ENCODE results near the gene POFUT1. TPM values are rescaled to one million over a fixed set of nuclear protein-coding genes. Genes with fewer than 3 reads are reported as not detected.
"Not testable (repeated sequence)": the region's sequence is repeated elsewhere in the genome, so short reads cannot be mapped to it uniquely, and the experiment has no call there.

Gene POFUT1
- total RNA-seq, 3 donors from 2014 or later (not counting 1 experiment from before 2014, with no cell fraction given), result 9.7 to 14.5 (median 13.2) TPM

DNA sequence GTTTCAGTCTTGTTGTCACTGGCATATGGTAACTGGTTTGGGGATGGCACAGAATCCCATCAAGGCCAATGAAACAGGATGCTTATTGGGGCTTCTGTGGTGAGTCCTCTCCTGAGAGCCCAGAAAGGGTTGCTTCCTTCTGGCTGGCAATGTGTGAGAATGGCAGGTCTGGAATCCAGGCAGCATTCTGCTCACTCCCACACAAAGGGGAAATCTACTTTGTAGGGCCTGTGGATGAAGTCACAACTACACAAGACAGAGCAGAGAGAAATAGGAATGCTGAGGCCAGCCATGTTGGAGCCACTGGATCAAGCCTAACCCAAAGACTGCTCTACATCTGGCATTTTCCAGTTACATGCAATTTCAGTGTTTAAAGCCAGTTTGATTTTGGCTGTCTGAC is 15.8 kb upstream of the POFUT1 start:
- intact Hi-C loops (cut with micrococcal nuclease), result no loop called here
- Histone ChIP-seq H3K9me3 (ENCODE audit: control insufficient read depth, insufficient read depth, low read length) (no peaks in the 10 kb centered on the region), H3K36me3 (ENCODE audit: control insufficient read depth, insufficient read depth, low read length) (peaks cover 22% of the 10 kb centered on the region), H3K27ac (ENCODE audit: low read length) (no peak overlapping the region), H3K27me3 (ENCODE audit: control insufficient read depth, insufficient read depth, low read length) (no peaks in the 10 kb centered on the region), H3K4me1 (ENCODE audit: control insufficient read depth, insufficient read depth, low read length) (peaks cover 18% of the 10 kb centered on the region), H3K4me3 (ENCODE audit: low read length) (no peak overlapping the region)
- Mint-ChIP-seq H3K4me3 (no peak overlapping the region), H3K27ac (no peak overlapping the region), H3K27me3 (ENCODE audit: low read depth in 2 of 2) (no peaks in the 10 kb centered on the region), H3K9me3 (no peaks in the 10 kb centered on the region), H3K36me3 (peaks cover 8% of the 10 kb centered on the region), H3K4me1 (peaks cover 10 to 39% of the 10 kb centered on the region in 2 donors)
- ATAC-seq, result no peak
- TF ChIP-seq, protein P1, sequence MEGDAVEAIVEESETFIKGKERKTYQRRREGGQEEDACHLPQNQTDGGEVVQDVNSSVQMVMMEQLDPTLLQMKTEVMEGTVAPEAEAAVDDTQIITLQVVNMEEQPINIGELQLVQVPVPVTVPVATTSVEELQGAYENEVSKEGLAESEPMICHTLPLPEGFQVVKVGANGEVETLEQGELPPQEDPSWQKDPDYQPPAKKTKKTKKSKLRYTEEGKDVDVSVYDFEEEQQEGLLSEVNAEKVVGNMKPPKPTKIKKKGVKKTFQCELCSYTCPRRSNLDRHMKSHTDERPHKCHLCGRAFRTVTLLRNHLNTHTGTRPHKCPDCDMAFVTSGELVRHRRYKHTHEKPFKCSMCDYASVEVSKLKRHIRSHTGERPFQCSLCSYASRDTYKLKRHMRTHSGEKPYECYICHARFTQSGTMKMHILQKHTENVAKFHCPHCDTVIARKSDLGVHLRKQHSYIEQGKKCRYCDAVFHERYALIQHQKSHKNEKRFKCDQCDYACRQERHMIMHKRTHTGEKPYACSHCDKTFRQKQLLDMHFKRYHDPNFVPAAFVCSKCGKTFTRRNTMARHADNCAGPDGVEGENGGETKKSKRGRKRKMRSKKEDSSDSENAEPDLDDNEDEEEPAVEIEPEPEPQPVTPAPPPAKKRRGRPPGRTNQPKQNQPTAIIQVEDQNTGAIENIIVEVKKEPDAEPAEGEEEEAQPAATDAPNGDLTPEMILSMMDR (IDR thresholded peaks at IDR 0.05), result no peak
- no peak for DNase-seq

DNA sequence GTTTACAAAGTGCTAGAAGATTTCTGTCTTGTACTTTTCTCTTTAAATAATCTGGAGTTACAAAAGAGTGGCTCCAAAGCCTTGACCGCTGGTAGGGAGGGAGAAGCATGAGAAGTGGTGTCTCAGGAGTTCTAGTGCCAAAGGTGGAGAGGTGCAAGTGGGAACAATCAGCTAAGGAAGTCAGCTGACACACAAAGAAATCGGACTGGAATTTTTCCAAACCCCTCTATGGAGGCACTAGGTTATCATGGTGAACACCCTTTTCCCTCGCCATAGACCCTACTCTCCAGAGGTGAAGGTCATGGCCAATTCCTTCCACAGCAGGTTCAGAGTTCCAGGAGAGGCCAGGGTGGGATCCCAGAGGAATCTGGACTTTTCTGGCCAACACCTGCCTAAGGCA is 15.0 kb upstream of the POFUT1 start:
- H3K4me1 ChIP-seq (ENCODE audit: control insufficient read depth, insufficient read depth, low read length), result peaks cover 18% of the 10 kb centered on the region
- H3K9me3 ChIP-seq (ENCODE audit: control insufficient read depth, insufficient read depth, low read length), result no peaks in the 10 kb centered on the region
- WGBS (ENCODE audit: insufficient coverage), result 91% methylated on average over 3 of the region's 3 CpGs
- Mint-ChIP-seq H3K4me1 (peaks cover 10 to 40% of the 10 kb centered on the region in 2 donors), H3K36me3 (peaks cover 8% of the 10 kb centered on the region), H3K27me3 (ENCODE audit: low read depth in 2 of 2) (no peaks in the 10 kb centered on the region), H3K27ac (no peak overlapping the region), H3K9me3 (no peaks in the 10 kb centered on the region), H3K4me3 (no peak overlapping the region)
- H3K4me3 ChIP-seq (ENCODE audit: low read length), result no peak overlapping the region
- intact Hi-C loops (cut with micrococcal nuclease), result no loop called here
- TF ChIP-seq, protein P1 (IDR thresholded peaks at IDR 0.05), result no peak
- DNase-seq (no peak), ATAC-seq (no peak)
- H3K27ac ChIP-seq (ENCODE audit: low read length), result no peak overlapping the region
- H3K36me3 ChIP-seq (ENCODE audit: control insufficient read depth, insufficient read depth, low read length), result peaks cover 30% of the 10 kb centered on the region
- H3K27me3 ChIP-seq (ENCODE audit: control insufficient read depth, insufficient read depth, low read length), result no peaks in the 10 kb centered on the region

- DNase-seq; H3K4me3 ChIP-seq (ENCODE audit: low read length); ATAC-seq; H3K27me3 Mint-ChIP-seq (ENCODE audit: low read depth in 2 of 2); H3K27ac ChIP-seq (ENCODE audit: low read length); H3K4me3 Mint-ChIP-seq; H3K27me3 ChIP-seq (ENCODE audit: control insufficient read depth, insufficient read depth, low read length); H3K9me3 ChIP-seq (ENCODE audit: control insufficient read depth, insufficient read depth, low read length); H3K36me3 Mint-ChIP-seq; intact Hi-C loops (cut with micrococcal nuclease); H3K9me3 Mint-ChIP-seq: not testable (repeated sequence)
- 98% methylated on average over 4 of the region's 5 CpGs for WGBS (ENCODE audit: insufficient coverage)
- peaks cover 18% of the 10 kb centered on the region for H3K4me1 ChIP-seq (ENCODE audit: control insufficient read depth, insufficient read depth, low read length)
- H3K4me1 Mint-ChIP-seq, result peaks cover 10 to 44% of the 10 kb centered on the region in 2 donors
- H3K36me3 ChIP-seq (ENCODE audit: control insufficient read depth, insufficient read depth, low read length), result peaks cover 30% of the 10 kb centered on the region
- peak overlapping the region in 1 of 2 donors; percentile 2 for H3K27ac Mint-ChIP-seq
Observed at GRCh38 chr20:32193336-32193735, 14.3 kb upstream of the POFUT1 start.

DNA sequence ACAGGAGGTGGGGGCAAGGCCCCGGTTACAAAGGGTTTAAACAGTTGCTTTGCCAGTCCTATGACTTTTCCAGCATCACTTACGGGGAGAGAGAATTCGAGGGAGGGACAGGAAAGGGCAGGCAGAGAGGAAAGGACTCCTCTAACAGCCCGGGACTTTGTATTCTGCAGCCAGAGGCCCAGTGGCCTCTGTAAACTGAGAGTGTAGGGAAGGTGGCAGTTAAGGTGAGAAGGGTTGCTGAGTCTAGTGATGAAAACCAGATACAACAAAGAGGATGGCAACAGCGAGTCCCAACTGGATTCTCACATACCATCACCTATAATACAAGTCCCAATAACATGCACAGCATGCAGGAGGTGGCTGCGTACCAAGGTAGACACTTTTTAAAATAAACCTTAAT is 13.7 kb upstream of the POFUT1 start:
- H3K4me3 ChIP-seq (ENCODE audit: low read length), result no peak overlapping the region
- no peaks in the 10 kb centered on the region for H3K9me3 Mint-ChIP-seq
- no peaks in the 10 kb centered on the region for H3K27me3 ChIP-seq (ENCODE audit: control insufficient read depth, insufficient read depth, low read length)
- no peak overlapping the region for H3K4me3 Mint-ChIP-seq
- intact Hi-C loops (cut with micrococcal nuclease), result no loop called here
- no peak for ATAC-seq
- no peak overlapping the region for H3K27ac ChIP-seq (ENCODE audit: low read length)
- DNase-seq, result no peak
- no peaks in the 10 kb centered on the region for H3K9me3 ChIP-seq (ENCODE audit: control insufficient read depth, insufficient read depth, low read length)
- TF ChIP-seq, protein P1 (IDR thresholded peaks at IDR 0.05), result no peak
- H3K27ac Mint-ChIP-seq, result peak overlapping the region in 1 of 2 donors; percentile 2
- H3K27me3 Mint-ChIP-seq (ENCODE audit: low read depth in 2 of 2), result no peaks in the 10 kb centered on the region
- peaks cover 33% of the 10 kb centered on the region for H3K36me3 ChIP-seq (ENCODE audit: control insufficient read depth, insufficient read depth, low read length)
- peaks cover 5 to 39% of the 10 kb centered on the region in 2 donors for H3K4me1 Mint-ChIP-seq
- peaks cover 13% of the 10 kb centered on the region for H3K4me1 ChIP-seq (ENCODE audit: control insufficient read depth, insufficient read depth, low read length)
- 95% methylated on average over 6 of the region's 6 CpGs for WGBS (ENCODE audit: insufficient coverage)
- H3K36me3 Mint-ChIP-seq, result peaks cover 8% of the 10 kb centered on the region
